ENCODE measurements around the gene FAM227A.

DNA sequence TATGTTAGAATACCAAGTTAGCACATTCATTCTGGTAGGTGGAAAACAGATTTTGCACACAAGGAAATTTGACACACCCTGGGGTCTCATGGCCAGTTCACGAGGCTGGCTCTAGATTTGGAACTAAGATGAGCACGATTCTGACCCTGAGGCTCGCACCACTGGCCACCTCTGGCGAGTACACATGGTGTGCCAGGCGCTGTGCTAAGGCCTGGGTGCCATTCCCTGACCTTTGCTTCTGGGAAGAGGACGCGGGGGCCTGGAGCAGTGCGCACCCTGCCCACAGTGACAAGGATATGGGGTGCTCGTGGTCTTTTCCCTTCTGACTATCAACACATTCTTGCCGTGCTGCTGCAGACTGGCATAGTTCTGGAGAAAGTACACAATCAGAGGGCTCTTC lies 56.7 kb downstream of the FAM227A start:
- TF ChIP-seq, protein P1, sequence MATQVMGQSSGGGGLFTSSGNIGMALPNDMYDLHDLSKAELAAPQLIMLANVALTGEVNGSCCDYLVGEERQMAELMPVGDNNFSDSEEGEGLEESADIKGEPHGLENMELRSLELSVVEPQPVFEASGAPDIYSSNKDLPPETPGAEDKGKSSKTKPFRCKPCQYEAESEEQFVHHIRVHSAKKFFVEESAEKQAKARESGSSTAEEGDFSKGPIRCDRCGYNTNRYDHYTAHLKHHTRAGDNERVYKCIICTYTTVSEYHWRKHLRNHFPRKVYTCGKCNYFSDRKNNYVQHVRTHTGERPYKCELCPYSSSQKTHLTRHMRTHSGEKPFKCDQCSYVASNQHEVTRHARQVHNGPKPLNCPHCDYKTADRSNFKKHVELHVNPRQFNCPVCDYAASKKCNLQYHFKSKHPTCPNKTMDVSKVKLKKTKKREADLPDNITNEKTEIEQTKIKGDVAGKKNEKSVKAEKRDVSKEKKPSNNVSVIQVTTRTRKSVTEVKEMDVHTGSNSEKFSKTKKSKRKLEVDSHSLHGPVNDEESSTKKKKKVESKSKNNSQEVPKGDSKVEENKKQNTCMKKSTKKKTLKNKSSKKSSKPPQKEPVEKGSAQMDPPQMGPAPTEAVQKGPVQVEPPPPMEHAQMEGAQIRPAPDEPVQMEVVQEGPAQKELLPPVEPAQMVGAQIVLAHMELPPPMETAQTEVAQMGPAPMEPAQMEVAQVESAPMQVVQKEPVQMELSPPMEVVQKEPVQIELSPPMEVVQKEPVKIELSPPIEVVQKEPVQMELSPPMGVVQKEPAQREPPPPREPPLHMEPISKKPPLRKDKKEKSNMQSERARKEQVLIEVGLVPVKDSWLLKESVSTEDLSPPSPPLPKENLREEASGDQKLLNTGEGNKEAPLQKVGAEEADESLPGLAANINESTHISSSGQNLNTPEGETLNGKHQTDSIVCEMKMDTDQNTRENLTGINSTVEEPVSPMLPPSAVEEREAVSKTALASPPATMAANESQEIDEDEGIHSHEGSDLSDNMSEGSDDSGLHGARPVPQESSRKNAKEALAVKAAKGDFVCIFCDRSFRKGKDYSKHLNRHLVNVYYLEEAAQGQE (IDR thresholded peaks at IDR 0.05; ENCODE audit: insufficient read depth in 1 of 2, low read depth in 2 of 2, low read length in 2 of 2): no peak
- TF ChIP-seq POLR2AphosphoS5 (IDR thresholded peaks at IDR 0.05; ENCODE audit: low read depth, low read length) (no peak), FOXP2 (optimal IDR thresholded peaks at IDR 0.05; ENCODE audit: borderline replicate concordance, extremely low read depth, extremely low read length, insufficient read depth) (no peak), SIN3A (IDR thresholded peaks at IDR 0.05; ENCODE audit: borderline replicate concordance, insufficient read depth, low read length) (no peak)
